Dendritic cell treated with granulocyte-macrophage colony-stimulating factor and Interleukin-4, amounts not matched to agents 40 ng/mL and 50 ng/mL, for 4 days (primary cell): Measurements from ENCODE around the gene ASTE1.
"Not testable (repeated sequence)": the region's sequence is repeated elsewhere in the genome, so short reads cannot be mapped to it uniquely, and the experiment has no call there.

Source experiments
- H3K27ac Mint-ChIP-seq: one replicate; pipeline ENCODE4 v1.8.0; 2022; ENCODE audit warnings: mild to moderate bottlenecking, mixed read lengths
- H3K27me3 Mint-ChIP-seq: one replicate; pipeline ENCODE4 v1.8.0; 2022; ENCODE audit warnings: mild to moderate bottlenecking, mixed read lengths
- H3K36me3 Mint-ChIP-seq: one replicate; pipeline ENCODE4 v1.8.0; 2022; ENCODE audit warnings: low read depth, mixed read lengths
- H3K4me1 Mint-ChIP-seq: one replicate; pipeline ENCODE4 v1.8.0; 2022; ENCODE audit warnings: low read depth, mixed read lengths
- H3K4me3 Mint-ChIP-seq: one replicate; pipeline ENCODE4 v1.8.0; 2022; ENCODE audit warnings: mild to moderate bottlenecking, moderate library complexity, mixed read lengths
- H3K9me3 Mint-ChIP-seq: one replicate; pipeline ENCODE4 v1.8.0; 2022; ENCODE audit warnings: mixed read lengths
- intact Hi-C: fragments of 100-400 bp; cut with micrococcal nuclease; formaldehyde crosslinking; loops from one replicate; pipeline ENCODE4 v1.15.0; 2022

ASTE1 gene

GRCh38 chr3:131026321-131027151, at the start of gene ASTE1, which contains the start of gene NEK11:
Gene ASTE1 (minus strand): TSS chr3:131026825. CDS start chr3:131025306, 1,519 bp downstream.
Gene NEK11 (plus strand): TSS chr3:131026877. CDS start chr3:131029709, 2,832 bp downstream.
- Mint-ChIP-seq H3K9me3 (no peaks in the 10 kb centered on the region), H3K4me1 (peaks cover 41% of the 10 kb centered on the region), H3K27ac (peak within 1 kb of the TSS; percentile 96), H3K4me3 (peak within 1 kb of the TSS; percentile 86), H3K36me3 (peaks cover 20% of the 10 kb centered on the region), H3K27me3 (no peaks in the 10 kb centered on the region)
- intact Hi-C loops = loop anchor here (1.0 to 10.0 kb wide), 4 partner anchors 132 to 476 kb away; partner anchors contain the start of genes ATP2C1, MRPL3 and PIK3R4

- H3K27me3 Mint-ChIP-seq = no peaks in the 10 kb centered on the region
These were observed 49.2 kb upstream of the ASTE1 start for GRCh38 chr3:131075632-131076328.

GRCh38 chr3:131072845-131073244, 46.2 kb upstream of the ASTE1 start:
- Mint-ChIP-seq H3K4me1 (peaks cover 22% of the 10 kb centered on the region), H3K9me3 (no peaks in the 10 kb centered on the region), H3K4me3 (no peak overlapping the region), H3K36me3 (no peaks in the 10 kb centered on the region), H3K27me3 (no peaks in the 10 kb centered on the region), H3K27ac (no peak overlapping the region)
- intact Hi-C loops = no loop called here

More at GRCh38 chr3:131075632-131076328, 49.2 kb upstream of the ASTE1 start:
- Mint-ChIP-seq H3K4me1 (peaks cover 22% of the 10 kb centered on the region), H3K9me3 (no peaks in the 10 kb centered on the region), H3K4me3 (no peak overlapping the region), H3K36me3 (no peaks in the 10 kb centered on the region), H3K27ac (no peak overlapping the region)
- intact Hi-C loops = no loop called here

- Mint-ChIP-seq H3K27ac (no peak overlapping the region), H3K27me3 (no peaks in the 10 kb centered on the region), H3K9me3 (no peaks in the 10 kb centered on the region), H3K4me1 (peaks cover 22% of the 10 kb centered on the region), H3K36me3 (no peaks in the 10 kb centered on the region), H3K4me3 (no peak overlapping the region)
- intact Hi-C loops = no loop called here
These were observed 45.5 kb upstream of the ASTE1 start for GRCh38 chr3:131072099-131072559.

- H3K27me3 Mint-ChIP-seq = no peaks in the 10 kb centered on the region
- no peak overlapping the region for H3K27ac Mint-ChIP-seq
These were observed 41.4 kb upstream of the ASTE1 start for GRCh38 chr3:131067983-131068382.

GRCh38 chr3:131053043-131053859, 26.6 kb upstream of the ASTE1 start:
- H3K27me3 Mint-ChIP-seq = no peaks in the 10 kb centered on the region
- no peaks in the 10 kb centered on the region for H3K36me3 Mint-ChIP-seq
- no peak overlapping the region for H3K4me3 Mint-ChIP-seq
- no peaks in the 10 kb centered on the region for H3K9me3 Mint-ChIP-seq
- no peak overlapping the region for H3K27ac Mint-ChIP-seq
- intact Hi-C loops = no loop called here
- H3K4me1 Mint-ChIP-seq = no peaks in the 10 kb centered on the region

More at GRCh38 chr3:131067983-131068382, 41.4 kb upstream of the ASTE1 start:
- Mint-ChIP-seq H3K4me1 (peaks cover 14% of the 10 kb centered on the region), H3K9me3 (no peaks in the 10 kb centered on the region), H3K4me3 (no peak overlapping the region), H3K36me3 (no peaks in the 10 kb centered on the region)
- intact Hi-C loops = no loop called here

- Mint-ChIP-seq H3K27ac (no peak overlapping the region), H3K27me3 (no peaks in the 10 kb centered on the region), H3K36me3 (no peaks in the 10 kb centered on the region), H3K4me1 (no peaks in the 10 kb centered on the region), H3K4me3 (no peak overlapping the region), H3K9me3 (no peaks in the 10 kb centered on the region)
- intact Hi-C loops = no loop called here
These were observed 23.4 kb upstream of the ASTE1 start for GRCh38 chr3:131050001-131050400.

- Mint-ChIP-seq H3K27ac (no peak overlapping the region), H3K4me1 (no peaks in the 10 kb centered on the region), H3K36me3 (no peaks in the 10 kb centered on the region), H3K9me3 (no peaks in the 10 kb centered on the region), H3K4me3 (no peak overlapping the region), H3K27me3 (peaks cover 2% of the 10 kb centered on the region)
- intact Hi-C loops = no loop called here
These were observed 21.4 kb upstream of the ASTE1 start for GRCh38 chr3:131048030-131048429.

- intact Hi-C loops = no loop called here
- Mint-ChIP-seq H3K4me1 (no peaks in the 10 kb centered on the region), H3K36me3 (no peaks in the 10 kb centered on the region), H3K27ac (no peak overlapping the region), H3K4me3 (no peak overlapping the region), H3K27me3 (peaks cover 2% of the 10 kb centered on the region), H3K9me3 (no peaks in the 10 kb centered on the region)
These were observed 21.0 kb upstream of the ASTE1 start for GRCh38 chr3:131047582-131047981.

GRCh38 chr3:131042271-131042985, 15.8 kb upstream of the ASTE1 start:
- intact Hi-C loops, H3K9me3 Mint-ChIP-seq, H3K27me3 Mint-ChIP-seq, H3K4me3 Mint-ChIP-seq, H3K27ac Mint-ChIP-seq, H3K36me3 Mint-ChIP-seq, H3K4me1 Mint-ChIP-seq: not testable (repeated sequence)

GRCh38 chr3:131038326-131038725, 11.7 kb upstream of the ASTE1 start:
- intact Hi-C loops = no loop called here
- H3K36me3 Mint-ChIP-seq = no peaks in the 10 kb centered on the region
- no peak overlapping the region for H3K27ac Mint-ChIP-seq
- no peak overlapping the region for H3K4me3 Mint-ChIP-seq
- no peaks in the 10 kb centered on the region for H3K4me1 Mint-ChIP-seq
- H3K9me3 Mint-ChIP-seq = no peaks in the 10 kb centered on the region
- H3K27me3 Mint-ChIP-seq = no peaks in the 10 kb centered on the region

GRCh38 chr3:131036986-131037385, 10.4 kb upstream of the ASTE1 start:
- Mint-ChIP-seq H3K27me3 (no peaks in the 10 kb centered on the region), H3K36me3 (no peaks in the 10 kb centered on the region), H3K27ac (no peak overlapping the region), H3K9me3 (no peaks in the 10 kb centered on the region), H3K4me1 (no peaks in the 10 kb centered on the region), H3K4me3 (no peak overlapping the region)
- intact Hi-C loops = no loop called here

GRCh38 chr3:131036200-131036816, 9.7 kb upstream of the ASTE1 start:
- Mint-ChIP-seq H3K4me1 (no peaks in the 10 kb centered on the region), H3K27me3 (no peaks in the 10 kb centered on the region), H3K9me3 (no peaks in the 10 kb centered on the region), H3K27ac (no peak overlapping the region), H3K36me3 (no peaks in the 10 kb centered on the region), H3K4me3 (no peak overlapping the region)
- intact Hi-C loops = no loop called here
